Measurements from ENCODE around the gene TMEM223.
A peak's percentile ranks its signal among the peaks of the same experiment; 100 is the strongest.
"Not testable (repeated sequence)": the region's sequence is repeated elsewhere in the genome, so short reads cannot be mapped to it uniquely, and the experiment has no call there.

TMEM223 gene

GRCh38 chr11:62791501-62792201 is at the start of gene TMEM223:
Gene TMEM223, minus strand, starts transcription at chr11:62792006. Its CDS starts 12 bp downstream, at chr11:62791994.
- peak; percentile 87 for DNase-seq (ENCODE audit: low read depth, low spot score)

- peak; percentile 91 for DNase-seq (ENCODE audit: low read depth, low spot score)
Observed at GRCh38 chr11:62840721-62841360, 49.0 kb upstream of the TMEM223 start.

- peak; percentile 93 for DNase-seq (ENCODE audit: low read depth, low spot score)
Observed at GRCh38 chr11:62839050-62839945, 47.5 kb upstream of the TMEM223 start, which contains the start of gene WDR74. Gene WDR74, minus strand, starts transcription at chr11:62839590. Its CDS starts 20 bp downstream, at chr11:62839570.

- no peak for DNase-seq (ENCODE audit: low read depth, low spot score)
Observed at GRCh38 chr11:62835336-62835735, 43.5 kb upstream of the TMEM223 start.

- DNase-seq (ENCODE audit: low read depth, low spot score): no peak
Observed at GRCh38 chr11:62832336-62833234, 40.8 kb upstream of the TMEM223 start, which contains the start of gene TEX54. Gene TEX54, minus strand, starts transcription at chr11:62832841.

- DNase-seq (ENCODE audit: low read depth, low spot score): peak; percentile 99
Observed at GRCh38 chr11:62831520-62832335, 39.9 kb upstream of the TMEM223 start, which contains the start of gene STX5. Gene STX5, minus strand, starts transcription at chr11:62832051. Its CDS starts 808 bp downstream, at chr11:62831243.

GRCh38 chr11:62830904-62831519 is 39.2 kb upstream of the TMEM223 start:
- no peak for DNase-seq (ENCODE audit: low read depth, low spot score)

- not testable (repeated sequence) for DNase-seq (ENCODE audit: low read depth, low spot score)
Observed at GRCh38 chr11:62828130-62828529, 36.3 kb upstream of the TMEM223 start.

- DNase-seq (ENCODE audit: low read depth, low spot score): no peak
Observed at GRCh38 chr11:62823677-62824076, 31.9 kb upstream of the TMEM223 start.

GRCh38 chr11:62817129-62817528 is 25.3 kb upstream of the TMEM223 start:
- DNase-seq (ENCODE audit: low read depth, low spot score): no peak

- DNase-seq (ENCODE audit: low read depth, low spot score): no peak
Observed at GRCh38 chr11:62816557-62816956, 24.8 kb upstream of the TMEM223 start.

GRCh38 chr11:62811659-62812058 is 19.9 kb upstream of the TMEM223 start:
- DNase-seq (ENCODE audit: low read depth, low spot score): no peak

- DNase-seq (ENCODE audit: low read depth, low spot score): no peak
Observed at GRCh38 chr11:62810748-62811147, 18.9 kb upstream of the TMEM223 start.

- no peak for DNase-seq (ENCODE audit: low read depth, low spot score)
Observed at GRCh38 chr11:62806611-62807121, 14.9 kb upstream of the TMEM223 start.

- DNase-seq (ENCODE audit: low read depth, low spot score): peak; percentile 22
Observed at GRCh38 chr11:62805961-62806441, 14.2 kb upstream of the TMEM223 start.

- peak; percentile 98 for DNase-seq (ENCODE audit: low read depth, low spot score)
Observed at GRCh38 chr11:62805076-62805892, 13.5 kb upstream of the TMEM223 start, which contains the start of gene NXF1. Gene NXF1, minus strand, starts transcription at chr11:62805440. Its CDS starts 84 bp downstream, at chr11:62805356.

GRCh38 chr11:62804310-62805075 is 12.7 kb upstream of the TMEM223 start:
- DNase-seq (ENCODE audit: low read depth, low spot score): no peak
